NCI-H1436 treated with DMSO at 0.1 percent for 48 hours (cell line): ENCODE data around the gene ZNF189.

Source experiments
- DNase-seq: peaks from one replicate; lab custom pipeline; 2025; lab: John Stamatoyannopoulos, UW

ZNF189 gene

DNA sequence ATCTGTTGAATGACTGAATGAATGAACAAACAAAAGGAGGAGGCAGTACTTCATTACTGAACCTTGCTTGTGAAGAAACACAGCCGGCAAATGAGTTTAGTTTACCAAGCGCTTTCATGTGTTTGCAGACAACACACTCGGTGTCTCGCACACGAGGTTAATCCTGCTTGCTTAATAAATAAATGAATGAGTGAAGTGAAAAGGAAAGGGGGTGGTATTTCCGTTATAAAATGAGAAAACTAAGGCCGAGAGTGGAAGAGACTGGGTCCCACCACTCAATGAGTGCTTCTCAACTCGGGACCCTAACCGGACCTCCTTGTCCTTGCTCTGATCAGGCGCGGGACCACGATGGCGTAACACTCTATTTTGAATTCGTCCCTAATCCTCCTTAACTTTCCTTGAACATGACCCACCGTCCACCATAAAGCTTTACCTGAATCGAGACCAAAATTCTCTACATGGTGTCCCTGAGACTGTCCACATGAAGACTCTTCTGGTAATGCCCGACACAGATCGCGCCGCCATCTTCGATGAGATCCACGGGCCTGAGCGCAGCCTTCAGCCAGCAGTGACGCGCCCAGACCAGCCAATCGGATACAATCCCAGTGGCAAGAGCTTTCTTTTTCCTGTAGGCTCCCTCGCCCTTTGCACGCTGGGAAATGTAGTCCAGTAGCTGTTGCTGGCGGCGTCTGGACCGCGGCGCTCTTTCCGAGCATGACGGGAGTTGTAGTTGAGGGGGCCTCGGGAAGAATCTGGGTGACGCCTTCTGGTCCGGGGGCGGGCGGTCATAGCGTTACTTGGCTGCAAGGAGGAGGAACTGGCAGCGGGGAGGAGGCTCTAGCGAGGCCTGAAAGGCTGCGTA is at the start of gene ZNF189, which contains the start of gene MRPL50:
ZNF189 (plus strand) TSS at position 784 of the 862 bp plus-strand sequence. CDS start 306 bp downstream, outside the sequence.
MRPL50 (minus strand) TSS at position 551 of the 862 bp plus-strand sequence; CDS start at position 525, 26 bp downstream.
- peak; percentile 92 for DNase-seq

DNA sequence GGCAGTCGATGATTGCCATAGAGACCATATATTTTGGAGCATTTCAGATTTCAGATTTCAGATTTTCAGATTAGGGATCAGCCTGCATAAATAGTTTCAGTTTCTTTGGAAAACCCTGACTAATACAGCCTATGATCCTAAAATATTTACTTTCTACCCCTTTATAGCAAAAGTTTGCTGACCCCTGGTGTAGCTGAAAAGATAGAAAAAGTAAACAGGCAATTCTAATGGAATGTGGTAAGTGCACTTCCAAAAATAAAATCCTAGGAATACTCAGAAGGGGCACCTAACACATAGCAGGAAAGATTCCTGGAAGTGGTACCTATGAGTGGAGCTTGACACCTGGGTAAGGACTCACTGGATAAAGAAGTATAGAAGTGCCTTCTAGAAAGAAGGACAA is 48.4 kb upstream of the ZNF189 start:
- no peak for DNase-seq

- DNase-seq = no peak
Measured at GRCh38 chr9:101352892-101353463, 45.7 kb upstream of the ZNF189 start.

DNA sequence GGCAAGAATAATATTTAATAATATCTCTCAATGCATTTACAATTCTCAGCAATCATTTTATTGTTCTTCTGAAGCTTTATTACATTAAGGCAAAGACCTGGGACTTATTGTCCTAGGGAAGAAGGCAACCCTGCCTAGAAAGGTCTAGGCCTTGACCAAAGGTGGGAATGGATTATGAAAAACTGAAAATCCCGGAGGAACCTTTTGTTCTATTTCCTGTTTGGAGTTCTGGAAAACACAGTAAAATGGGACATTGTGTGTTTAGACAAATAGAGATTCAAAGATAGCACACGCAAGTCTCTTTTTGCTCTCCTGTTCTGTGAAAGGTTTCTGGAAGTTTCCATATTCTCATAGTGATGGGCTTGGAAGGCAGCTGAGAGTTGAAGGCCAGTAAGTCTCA is 45.0 kb upstream of the ZNF189 start:
- no peak for DNase-seq

- DNase-seq = no peak
Measured at GRCh38 chr9:101354143-101354764, 44.4 kb upstream of the ZNF189 start.

DNA sequence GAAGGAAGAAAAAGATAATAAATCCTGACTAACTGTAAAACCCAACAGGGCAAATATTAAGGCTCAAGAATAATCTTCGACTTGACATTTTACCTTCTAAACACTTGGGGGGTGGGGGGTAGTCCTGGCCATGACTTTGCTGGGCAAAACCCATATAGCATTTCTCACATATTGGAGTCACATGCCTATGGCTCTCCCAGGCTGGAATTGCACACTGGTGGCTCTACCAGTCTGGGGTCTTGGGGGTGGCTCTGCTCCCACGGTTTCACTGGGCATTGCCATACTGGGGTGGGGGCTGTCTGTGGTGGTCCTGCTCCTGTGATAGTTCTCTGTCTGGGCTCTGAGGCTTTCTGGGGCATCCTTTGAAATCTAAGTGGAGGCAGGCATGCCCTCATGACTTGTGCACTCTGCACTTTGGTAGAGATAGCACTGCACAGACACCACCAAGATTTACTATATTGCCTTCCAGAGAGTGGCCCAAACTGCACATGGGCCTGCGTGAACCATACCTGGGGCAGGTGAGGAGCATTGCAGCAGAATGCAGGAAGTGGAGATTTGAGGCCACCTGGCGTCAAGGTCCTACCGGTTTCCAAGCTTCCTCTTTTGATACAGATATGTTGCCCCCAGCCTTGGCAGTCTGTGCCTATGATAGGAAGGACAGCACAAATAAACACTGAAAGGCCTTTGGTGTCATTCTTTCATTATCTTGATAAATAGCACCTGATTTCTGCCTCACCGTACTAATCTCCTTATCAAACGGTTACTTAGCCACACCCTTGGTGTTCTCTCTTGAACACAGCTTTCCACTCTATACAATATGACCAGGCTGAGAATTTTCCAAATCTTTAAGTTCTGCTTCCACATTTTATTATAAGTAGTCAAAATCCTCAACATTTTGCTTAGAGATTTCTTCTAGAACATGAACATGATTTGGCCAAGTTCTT is 43.6 kb upstream of the ZNF189 start:
- no peak for DNase-seq

- no peak for DNase-seq
Measured at GRCh38 chr9:101356619-101357018, 42.0 kb upstream of the ZNF189 start.

DNA sequence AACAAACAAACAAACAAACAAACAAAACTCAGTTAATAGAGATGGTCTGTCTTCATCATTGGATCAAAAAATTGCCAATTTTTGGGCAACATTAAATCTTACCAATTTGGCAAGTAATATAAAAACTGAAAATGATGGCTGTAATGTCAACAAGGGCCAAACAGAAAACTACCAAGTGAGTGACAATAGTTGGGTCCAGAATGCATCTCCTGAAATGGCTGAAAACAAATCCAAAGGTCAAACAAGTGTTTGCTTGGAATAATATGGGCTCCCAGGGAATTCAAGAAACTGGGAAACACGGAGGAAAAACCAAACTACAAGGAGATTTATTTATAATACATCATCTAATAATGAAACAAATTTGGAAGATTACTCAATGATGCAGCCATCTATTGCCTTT is 39.0 kb upstream of the ZNF189 start:
- no peak for DNase-seq

GRCh38 chr9:101360647-101361046 is 38.0 kb upstream of the ZNF189 start:
- DNase-seq = no peak

DNA sequence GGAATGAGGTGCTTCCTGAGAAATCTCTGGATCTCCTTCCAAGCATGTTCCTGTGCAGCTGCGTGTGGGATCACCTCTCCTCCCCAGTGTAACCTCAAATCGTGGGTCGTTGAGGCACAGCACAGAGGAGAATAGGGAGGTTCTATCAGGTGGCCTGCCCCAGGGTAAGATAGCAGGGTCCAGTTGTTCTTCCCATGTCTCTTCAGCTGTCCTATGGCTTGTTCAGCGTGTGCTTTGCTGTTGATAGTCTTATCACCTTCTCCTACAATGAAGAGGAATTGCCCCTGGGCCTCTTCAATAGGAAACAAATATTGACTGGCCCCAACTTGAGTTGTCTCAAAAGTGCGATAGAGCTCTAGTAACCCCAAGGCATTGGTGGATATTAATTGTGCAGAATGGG is 36.2 kb upstream of the ZNF189 start:
- DNase-seq = no peak

GRCh38 chr9:101365181-101365580 is 33.5 kb upstream of the ZNF189 start:
- no peak for DNase-seq

DNA sequence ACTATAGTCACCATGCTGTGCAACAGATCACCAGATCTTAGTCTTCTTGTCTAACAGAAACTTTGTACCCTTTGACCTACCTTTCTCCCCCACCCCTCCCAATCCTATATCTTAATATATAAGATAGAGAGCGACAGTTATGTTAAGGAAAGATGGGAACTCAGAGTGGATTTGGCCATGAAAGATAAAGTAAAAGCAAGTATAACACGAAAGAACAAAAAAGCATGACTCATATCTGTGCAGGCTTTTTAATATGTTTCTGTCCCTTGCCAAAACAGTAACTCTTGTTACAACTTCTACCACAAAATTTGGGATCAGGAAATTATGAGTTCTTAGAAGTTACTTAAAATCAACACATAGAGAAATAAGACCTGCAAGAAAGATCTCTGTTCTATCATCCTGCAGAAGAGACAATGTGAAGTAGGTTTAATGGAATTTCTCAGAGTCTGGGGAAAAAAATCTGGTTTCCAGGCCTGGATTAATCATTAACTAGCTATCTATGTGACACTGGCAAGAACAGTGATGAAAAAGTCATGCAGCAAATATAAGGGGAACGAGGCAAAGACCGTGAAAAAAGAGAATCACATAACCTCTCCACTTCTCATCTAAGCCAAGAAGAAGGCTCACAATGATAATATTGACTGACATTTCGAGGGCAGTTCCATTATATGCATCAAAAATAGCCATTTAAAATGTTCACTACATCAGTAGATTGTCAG is 32.5 kb upstream of the ZNF189 start:
- DNase-seq = no peak

DNA sequence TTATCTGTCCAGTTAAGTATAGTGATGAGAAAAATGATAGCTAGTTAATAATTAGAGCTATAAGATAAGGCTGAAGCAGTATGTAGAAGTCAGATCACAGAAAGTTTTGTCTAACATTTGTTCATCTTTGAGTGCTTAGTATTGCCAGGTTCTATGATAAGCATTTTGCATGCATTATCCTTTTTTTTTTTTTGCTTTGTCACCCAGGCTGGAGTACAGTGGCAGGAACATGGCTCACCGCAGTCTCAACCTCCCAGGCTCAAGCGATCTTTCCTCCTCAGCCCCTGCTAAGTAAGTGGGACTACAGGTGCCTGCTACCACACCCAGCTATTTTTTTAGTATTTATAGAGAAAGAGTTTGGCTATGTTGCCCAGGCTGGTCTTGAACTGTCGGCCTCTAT is 31.3 kb upstream of the ZNF189 start:
- no peak for DNase-seq

GRCh38 chr9:101369286-101369685 is 29.4 kb upstream of the ZNF189 start:
- DNase-seq = no peak

DNA sequence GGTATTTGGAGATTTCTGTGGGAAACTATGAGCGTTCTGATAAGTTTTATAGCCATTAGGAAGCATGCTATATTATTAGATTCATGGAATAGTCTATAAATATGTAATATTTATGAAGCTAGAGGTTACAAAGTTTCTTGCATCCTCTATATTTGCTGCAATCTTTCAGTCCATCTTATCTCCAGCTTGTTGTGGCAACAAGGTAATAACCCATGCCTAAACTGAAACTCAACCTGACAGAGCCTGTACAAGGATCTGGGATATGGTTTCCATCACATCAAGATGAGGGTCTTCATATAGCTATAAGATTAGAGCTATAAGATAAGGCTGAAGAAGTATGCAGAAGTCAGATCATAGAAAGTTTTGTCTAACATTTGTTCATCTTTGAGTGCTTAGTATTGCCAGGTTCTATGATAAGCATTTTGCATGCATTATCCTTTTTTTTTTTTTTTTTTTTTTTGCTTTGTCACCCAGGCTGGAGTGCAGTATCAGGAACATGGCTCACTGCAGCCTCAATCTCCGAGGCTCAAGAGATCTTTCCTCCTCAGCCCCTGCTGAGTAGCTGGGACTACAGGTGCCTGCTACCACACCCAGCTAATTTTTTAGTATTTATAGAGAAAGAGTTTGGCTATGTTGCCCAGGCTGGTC is 28.6 kb upstream of the ZNF189 start:
- DNase-seq = no peak

- DNase-seq = no peak
Measured at GRCh38 chr9:101371813-101372212, 26.8 kb upstream of the ZNF189 start.

- no peak for DNase-seq
Measured at GRCh38 chr9:101372327-101373118, 26.1 kb upstream of the ZNF189 start.

GRCh38 chr9:101375546-101375945 is 23.1 kb upstream of the ZNF189 start:
- DNase-seq = no peak

DNA sequence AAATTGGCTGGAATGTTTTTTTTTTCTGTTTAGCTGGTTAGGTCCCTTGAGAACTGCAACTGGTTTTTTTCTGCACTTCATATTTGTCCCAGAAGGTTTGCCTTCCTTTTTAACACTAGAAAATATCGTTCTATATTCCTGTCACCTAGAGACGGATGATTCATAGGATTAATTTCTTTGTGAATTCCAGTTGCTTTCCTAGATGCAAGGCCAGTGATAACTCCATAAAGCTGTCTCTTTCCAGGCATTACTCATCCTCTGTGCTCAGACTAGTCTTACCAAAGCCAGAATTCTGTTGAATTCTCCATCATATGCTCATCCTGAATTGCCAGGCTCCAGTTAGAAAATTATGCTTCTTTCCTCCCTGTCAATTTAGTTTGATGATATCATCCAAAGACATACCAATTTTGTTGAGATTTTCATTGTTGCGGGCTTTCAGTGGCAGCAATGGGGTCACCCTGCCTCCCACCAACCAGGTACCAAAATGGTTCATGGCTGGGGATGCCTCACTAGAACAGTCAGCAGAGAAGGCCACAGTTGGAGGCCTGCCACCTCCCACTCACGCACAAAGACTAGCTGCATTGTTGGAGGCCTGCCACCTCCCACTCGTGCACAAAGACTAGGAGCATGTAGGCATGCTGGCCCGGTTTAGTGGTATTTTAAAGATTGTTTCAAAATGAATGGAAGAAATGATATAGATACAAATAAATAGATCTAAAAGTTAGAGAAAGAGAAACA is 22.4 kb upstream of the ZNF189 start:
- no peak for DNase-seq
